HPDE6-E6E7 (cell line): ENCODE measurements around the gene SLC30A3.

Source experiments
- DNase-seq: peaks from one replicate; pipeline ENCODE4 v3.0.0; 2011; ENCODE audit warnings: missing footprints; ENCODE audit errors: extremely low spot score

SLC30A3 gene

DNA sequence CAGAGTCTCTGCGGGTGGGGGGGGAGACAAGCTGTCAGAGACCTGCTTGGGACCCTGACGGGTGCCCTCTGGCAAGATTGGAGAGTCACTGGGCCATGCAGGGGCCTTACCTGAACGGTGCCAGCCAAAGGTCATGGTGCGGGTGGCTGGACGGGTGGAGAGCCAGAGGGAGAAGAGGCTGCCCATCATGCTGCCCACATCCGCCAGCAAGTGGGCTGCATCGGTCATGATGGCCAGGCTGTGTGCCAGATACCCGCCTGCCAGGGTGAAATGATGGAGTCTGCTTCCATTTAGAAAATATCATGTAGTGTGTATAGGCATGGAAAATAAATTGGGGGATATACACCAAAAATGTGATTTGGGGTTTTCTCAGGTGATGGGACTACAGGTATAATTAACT lies 4.8 kb downstream of the SLC30A3 start:
- no peak for DNase-seq

DNA sequence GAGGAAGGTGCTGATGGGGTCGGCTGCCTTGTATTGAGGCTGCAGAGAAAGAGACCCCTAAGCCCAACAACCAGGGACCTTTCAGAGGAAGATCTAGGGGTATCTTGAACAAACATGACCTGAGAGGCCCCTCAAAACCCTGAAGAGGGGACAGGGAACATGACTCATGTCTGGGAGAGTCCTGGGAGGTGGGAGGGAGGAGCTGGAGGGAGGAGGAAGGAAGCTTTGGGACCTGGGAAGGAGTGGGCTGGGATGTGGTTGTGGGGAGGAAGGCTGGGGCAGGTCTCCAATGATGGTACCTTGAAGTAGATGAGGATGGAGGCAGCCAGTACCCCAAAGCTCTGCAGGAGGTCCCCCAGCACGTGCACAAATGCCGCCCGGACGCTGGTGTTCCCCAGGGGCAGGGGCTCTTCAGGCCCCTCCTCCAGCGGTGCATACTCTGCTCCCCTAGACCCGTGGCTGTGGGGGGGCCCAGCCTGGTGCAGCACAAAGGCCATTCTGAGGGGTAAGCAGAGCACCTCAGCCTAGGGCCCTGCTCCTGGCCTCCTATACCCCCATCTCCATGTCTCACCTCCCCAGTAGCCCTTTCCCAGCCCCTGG lies 5.9 kb downstream of the SLC30A3 start:
- no peak for DNase-seq

DNA sequence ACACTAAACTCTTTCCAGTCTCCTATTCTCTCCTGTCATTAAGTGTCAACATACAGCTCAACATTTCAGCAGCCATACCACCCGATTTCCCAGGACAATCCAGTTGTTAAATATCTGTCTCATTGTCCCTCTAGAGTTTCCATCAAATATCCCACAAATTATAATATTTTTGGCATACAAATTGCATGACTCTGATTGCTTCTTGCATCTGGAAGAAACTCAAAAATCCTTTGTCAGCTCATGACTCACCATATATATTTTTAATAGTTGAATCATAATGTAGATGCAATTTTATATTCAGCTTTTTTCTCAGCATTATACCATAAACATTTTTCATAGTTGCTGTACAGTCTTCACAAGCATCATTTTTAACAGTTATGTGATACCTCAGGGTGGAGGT lies 7.2 kb downstream of the SLC30A3 start:
- no peak for DNase-seq

DNA sequence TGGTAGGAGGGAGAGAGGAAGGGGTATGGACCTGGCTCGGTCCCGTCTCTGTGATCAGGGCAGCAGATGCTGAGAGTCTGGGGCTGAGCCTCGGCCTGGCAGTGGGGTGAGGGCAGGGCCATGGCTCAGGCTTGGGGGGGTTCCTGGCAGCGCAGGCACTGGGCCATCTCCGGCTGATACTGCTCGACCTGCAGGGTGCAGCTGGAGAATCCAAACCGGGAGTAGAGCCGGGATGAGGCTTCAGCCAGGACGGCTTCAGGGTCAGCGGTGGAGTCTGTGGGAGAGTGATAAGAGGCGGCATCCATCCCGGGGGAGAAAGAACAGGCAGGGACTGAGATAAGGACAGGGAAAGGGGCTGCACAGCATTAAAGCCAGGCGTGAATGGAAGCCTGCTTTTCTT lies 7.7 kb downstream of the SLC30A3 start:
- no peak for DNase-seq

DNA sequence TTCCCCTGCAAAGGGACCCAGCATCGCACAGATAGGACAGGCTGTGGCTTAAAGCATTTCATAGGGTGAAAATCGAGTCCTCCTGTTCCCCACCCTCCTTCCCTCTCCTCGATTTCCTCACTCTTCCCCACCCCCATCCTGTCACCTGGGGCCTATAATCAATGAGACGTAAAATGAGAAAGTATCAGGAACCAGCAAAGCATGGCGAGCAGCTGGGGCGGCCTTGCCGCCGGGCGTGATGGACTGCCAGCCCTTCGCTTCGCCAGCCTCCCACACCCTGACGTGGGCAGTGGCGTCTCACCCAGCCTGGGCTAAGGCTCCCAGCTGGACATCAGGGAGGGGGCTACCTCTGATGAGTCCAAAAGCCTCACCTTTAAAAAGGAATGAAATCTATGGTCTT lies 11.1 kb downstream of the SLC30A3 start:
- DNase-seq = no peak

DNA sequence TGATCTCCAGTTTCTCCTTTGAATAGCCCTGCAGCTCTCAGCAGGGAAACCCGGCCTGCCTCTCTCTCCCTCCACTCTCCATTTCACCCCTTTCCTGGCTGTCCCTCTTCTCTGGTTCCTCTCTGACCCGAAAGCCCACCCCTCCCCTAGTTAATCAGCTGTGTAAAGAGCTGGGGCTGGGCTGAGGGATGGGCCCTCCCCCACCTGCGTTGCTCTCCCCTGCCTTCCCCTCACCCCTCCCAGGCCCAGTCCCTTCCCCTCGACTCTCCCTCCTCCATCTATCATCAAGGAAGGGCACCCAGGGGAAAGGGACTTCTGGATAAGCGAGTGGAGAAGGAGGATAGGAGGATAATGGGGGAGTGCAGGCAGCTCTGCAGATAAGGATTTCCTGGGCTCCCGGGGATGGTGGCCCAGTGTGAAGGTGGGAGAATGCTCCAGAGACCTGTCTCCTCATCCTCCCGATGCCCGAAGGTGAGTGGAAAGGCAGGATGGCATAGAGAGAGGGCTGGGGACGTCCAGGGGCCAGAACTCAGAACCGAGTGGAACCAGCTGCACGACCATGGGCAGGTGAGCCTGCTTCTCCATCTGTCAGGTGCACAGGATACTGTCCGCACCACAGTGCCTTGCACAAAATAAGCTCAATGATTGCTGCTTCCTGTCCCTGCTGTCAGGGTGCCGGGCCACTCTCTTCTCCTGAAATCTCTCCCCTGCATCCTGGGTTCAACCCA lies 12.0 kb downstream of the SLC30A3 start:
- no peak for DNase-seq

DNA sequence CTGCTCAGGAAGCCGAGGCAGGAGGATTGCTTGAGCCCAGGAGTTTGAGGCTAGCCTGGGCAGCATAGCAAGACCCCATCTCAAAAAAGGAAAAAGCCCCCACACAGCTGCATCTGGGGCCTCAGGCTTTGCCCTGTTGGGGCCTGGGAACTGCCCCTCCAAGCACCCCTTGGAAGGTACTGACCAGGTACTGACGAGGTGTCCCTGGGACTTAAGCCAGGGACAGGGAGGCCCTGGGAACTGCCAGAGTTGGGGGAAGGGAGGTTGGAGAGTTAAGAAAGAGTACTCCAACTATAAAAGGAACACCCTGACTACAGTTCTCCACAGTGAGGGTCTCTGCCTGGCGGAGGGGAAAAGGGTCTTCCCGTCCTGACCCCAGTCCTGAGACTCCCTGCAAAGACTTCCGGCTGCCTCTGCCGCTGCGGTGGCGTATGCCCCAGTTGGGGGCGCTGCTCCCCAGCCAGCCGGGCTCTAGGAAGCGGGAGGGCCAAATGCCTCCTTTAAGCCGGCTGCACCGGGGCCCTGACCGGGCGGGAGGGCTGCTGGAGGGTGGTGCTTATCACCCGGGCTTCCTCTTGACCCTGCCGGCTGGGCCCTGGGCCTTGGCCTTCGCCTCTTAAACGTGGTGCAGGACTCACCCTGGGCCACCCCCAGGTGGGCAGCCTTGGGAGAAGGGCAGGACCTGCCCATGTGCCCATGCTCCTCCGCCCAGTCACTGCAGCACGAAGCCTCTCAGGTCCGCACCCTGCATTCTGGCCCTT lies 12.8 kb downstream of the SLC30A3 start:
- DNase-seq = peak; percentile 28

DNA sequence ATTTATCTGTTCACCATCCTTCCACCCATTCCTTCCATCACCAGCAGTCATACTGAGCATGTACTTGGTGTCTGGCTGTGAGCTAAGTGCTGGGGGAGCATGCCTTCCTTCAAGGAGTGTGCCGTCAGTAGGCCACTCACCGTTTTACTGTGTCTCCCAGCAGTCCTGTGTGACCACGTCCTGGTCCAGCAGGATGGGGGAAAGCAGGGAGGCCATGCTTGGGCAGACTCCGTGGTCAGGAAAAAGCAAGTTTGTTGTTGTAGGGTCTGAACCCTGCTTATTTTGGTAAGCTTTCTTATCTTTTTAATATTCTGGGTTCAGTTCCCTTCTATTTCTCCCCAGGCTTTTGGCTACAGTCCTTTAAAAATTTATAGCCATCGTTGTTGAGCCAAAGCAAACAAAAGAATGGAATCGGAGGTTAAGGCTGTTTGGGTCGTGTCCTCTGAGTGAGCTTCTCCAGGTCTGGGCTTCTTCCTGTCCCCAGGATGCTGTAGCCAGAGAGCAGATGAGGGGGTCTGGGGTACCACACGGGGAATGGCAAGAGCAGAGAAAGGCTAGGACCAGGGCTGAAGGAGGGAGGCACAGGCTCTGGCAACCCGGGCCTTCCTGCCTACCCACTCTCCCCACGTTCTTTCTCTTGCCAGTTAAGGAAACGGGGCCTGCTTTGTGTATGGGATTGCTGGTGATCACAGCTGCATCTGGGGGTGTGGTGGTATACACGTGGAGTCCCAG lies 13.5 kb downstream of the SLC30A3 start:
- no peak for DNase-seq

DNA sequence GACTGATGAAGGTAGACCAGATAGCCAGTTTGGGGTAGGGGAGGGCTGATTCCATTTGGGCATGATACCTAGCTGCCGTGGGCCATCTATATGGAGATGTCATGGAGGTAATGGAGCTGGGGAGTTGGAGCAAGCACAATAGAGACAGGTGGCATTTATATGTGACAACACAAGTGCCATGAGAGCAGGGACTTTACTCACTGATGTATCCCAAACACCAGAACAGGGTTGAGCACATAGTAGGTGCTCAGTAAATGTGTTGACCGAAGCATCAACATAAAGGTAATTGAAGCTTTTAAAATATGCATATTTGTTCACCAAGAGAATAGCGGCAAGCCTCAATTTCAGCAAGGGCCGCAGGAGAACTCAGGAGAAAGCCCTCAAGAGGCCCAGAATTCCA lies 15.0 kb downstream of the SLC30A3 start:
- DNase-seq = no peak

DNA sequence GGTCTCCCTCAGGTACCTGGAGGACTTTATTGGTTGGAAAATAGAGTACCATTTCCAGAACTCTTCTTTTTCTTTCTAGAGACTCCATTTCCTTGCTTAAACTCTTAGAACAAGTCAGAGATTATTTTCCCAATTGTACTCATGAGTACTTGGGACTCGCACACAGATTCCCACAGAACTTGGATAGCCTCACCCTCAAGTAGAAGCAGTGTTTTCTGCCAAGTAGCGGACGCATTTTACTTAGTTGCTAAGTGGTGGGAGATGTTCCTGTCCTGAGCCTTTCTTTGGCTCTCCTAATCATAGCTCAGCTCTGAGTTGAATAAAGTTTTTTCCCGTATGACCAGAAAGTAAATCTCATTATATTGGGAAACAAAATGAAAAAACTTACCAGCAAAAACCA lies 17.2 kb downstream of the SLC30A3 start:
- DNase-seq = no peak

DNA sequence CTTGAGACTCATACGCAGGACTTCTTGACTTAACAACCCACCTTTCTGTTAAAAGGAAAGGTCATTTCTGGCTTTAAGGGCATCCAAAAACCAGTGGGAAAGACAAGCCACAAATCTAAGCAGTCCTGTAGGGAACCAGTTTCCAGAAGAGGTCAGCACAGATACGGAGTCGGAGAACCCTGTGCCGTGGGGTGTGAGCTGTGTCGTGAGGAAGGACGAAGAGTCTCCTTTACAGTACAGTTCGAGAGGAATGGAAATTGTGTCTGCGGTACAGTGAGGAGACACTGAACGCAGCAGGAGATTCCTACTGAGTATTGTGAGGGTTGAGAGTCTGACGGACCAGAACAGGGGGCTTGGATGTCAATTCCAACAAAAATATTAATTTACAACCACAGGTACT lies 17.7 kb downstream of the SLC30A3 start:
- DNase-seq = no peak

DNA sequence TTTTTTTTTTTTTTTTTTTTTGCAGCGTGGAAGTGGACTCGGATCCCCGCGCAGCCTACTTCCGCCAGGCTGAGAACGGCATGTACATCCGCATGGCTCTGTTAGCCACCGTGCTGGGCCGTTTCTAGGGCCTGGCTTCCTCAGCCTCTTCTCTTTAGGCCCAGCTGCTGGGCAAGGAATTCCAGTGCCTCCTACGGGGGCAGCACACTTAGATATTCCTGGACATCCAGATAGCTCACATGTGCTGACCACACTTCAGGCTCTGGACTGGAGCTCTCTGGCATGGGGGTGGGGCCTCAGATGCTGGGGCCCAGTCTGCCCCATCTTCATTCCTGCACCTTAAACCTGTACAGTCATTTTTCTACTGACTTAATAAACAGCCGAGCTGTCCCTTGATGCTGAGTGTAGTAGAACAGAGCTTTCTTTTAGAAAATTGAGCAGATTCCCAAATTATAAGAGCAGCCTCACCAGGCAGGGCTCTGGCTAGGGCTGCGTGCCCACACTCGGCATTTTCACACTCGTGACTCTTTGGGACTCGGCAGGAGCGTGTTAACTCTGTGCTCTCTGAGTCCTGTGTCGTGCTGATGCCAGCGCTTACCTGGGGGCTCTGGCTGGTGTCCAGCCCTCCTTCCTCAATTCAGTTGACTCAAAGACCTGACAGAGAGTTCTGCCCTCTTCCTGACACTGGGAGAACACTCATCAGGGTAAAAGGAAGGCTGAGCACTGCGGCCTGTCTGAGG lies 19.3 kb downstream of the SLC30A3 start:
- no peak for DNase-seq

DNA sequence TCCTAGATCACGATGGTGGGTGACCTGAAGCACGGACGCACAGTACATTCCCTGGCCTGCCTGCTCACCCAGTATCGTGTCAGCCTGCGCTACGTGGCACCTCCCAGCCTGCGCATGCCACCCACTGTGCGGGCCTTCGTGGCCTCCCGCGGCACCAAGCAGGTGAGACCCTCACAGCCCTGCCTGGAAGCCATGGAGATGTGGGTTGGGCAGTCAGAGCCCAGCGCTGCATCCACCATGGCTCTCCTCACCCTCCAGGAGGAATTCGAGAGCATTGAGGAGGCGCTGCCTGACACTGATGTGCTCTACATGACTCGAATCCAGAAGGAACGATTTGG lies 20.3 kb downstream of the SLC30A3 start:
- no peak for DNase-seq

DNA sequence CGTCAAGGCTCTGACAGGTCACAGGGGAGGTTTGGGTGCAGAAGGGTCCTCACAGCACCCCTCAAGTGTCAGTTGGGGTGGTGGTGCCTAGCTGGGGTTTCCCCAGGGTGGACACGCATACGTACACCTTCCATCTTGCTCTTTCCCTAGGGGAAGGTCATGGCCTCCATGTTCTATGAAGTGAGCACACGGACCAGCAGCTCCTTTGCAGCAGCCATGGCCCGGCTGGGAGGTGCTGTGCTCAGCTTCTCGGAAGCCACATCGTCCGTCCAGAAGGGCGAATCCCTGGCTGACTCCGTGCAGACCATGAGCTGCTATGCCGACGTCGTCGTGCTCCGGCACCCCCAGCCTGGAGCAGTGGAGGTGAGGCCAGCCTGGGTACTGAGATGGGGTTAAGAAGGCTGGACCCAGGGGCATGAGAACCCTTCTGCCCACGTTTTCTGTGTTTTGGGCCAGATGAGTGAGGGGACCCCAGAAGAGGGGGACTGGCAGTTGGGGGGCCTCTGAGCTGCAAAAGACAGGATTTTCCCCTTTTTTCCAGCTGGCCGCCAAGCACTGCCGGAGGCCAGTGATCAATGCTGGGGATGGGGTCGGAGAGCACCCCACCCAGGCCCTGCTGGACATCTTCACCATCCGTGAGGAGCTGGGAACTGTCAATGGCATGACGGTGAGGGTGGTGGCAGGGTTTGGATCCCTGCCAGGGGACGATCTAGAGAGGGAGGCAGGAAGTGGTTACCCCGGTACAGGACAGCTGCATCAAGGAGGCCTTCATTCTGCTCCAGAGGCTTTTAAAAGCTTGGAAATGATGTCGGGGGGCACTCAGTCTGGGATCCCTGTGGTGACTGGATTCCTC lies 20.9 kb downstream of the SLC30A3 start:
- DNase-seq = no peak

DNA sequence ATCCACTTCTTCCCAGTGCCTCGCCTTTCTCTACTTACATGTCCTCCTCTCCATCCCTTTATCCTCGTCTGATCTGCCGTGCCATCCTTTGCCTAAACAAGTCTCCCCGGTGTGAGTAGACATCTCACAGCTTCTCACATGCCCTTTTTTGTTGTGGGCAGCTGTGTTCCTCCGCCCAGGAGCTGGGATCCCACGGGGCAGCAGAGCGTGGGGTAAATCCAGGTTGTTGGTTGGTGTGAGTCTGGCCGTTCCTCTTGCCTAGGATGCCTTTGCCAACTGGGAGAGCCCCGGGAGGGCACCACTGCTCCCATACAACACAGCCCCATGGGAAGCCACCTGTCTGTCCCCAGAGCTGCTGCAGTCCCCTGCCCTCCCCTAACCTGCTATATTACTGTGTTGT lies 22.4 kb downstream of the SLC30A3 start:
- no peak for DNase-seq

DNA sequence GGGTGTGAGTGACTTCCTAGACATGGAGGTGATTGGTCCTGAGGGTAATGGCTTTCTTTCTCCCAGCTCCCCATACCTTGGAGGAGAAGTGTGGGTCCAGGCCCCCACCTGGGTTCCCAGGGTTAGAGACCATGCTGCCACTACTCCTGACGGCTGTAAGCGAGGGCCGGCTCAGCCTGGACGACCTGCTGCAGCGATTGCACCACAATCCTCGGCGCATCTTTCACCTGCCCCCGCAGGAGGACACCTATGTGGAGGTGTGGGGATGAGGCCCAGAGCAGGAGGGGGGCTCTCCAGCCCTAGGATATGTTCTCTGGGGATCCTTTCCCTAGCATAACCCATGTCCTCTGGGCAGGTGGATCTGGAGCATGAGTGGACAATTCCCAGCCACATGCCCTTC lies 23.9 kb downstream of the SLC30A3 start:
- no peak for DNase-seq

DNA sequence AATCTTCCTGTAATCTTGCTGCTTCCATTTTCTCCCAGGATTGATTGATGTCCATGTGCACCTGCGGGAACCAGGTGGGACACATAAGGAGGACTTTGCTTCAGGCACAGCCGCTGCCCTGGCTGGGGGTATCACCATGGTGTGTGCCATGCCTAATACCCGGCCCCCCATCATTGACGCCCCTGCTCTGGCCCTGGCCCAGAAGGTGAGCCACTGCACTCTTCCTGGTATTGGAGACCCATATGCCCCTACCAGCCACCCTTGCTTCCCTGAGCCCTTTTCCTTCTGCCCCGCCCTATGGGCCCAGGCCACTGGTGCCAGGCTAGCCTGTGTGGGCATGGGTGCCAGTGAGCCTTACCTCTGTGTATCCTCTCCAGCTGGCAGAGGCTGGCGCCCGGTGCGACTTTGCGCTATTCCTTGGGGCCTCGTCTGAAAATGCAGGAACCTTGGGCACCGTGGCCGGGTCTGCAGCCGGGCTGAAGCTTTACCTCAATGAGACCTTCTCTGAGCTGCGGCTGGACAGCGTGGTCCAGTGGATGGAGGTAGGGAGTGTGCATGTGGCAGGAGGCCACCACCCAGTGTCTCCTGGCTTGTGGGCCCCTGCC lies 25.4 kb downstream of the SLC30A3 start:
- DNase-seq = no peak

DNA sequence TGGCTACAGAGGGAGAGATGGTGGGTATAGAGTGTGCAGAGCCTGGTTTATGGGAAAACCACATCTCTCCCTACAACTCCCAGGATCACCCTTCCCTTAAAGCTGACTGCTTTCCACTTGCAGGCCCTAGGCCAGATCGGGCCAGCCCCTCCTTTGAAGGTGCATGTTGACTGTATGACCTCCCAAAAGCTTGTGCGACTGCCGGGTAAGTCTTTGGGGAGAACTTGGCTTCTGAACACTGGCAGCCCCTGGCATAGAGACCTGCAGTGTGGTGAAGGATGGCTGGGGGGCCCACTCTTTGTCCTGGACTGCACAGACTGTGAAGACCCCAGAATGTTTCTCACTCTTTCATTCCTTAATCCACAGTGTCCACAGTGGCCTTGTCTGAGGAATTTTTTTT lies 26.2 kb downstream of the SLC30A3 start:
- no peak for DNase-seq

DNA sequence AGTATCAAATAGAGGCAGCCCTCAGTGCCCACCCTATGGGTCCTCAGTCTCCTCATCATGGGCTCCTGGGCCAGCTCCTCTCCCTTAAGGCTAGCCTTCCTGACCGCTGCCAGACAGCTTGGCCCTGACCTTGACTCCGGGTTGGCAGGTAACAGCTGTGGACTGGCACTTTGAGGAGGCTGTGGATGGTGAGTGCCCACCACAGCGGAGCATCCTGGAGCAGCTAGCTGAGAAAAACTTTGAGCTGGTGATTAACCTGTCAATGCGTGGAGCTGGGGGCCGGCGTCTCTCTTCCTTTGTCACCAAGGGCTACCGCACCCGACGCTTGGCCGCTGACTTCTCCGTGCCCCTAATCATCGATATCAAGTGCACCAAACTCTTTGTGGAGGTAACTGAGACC lies 26.7 kb downstream of the SLC30A3 start:
- no peak for DNase-seq

DNA sequence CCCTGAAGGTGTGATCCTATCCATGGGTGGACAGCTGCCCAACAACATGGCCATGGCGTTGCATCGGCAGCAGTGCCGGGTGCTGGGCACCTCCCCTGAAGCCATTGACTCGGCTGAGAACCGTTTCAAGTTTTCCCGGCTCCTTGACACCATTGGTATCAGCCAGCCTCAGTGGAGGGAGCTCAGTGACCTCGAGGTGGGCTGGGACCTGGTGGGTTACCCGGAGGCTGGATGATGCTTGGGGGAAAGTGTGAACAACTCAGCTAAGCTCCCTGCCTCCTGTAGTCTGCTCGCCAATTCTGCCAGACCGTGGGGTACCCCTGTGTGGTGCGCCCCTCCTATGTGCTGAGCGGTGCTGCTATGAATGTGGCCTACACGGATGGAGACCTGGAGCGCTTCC lies 29.5 kb downstream of the SLC30A3 start:
- DNase-seq = no peak

DNA sequence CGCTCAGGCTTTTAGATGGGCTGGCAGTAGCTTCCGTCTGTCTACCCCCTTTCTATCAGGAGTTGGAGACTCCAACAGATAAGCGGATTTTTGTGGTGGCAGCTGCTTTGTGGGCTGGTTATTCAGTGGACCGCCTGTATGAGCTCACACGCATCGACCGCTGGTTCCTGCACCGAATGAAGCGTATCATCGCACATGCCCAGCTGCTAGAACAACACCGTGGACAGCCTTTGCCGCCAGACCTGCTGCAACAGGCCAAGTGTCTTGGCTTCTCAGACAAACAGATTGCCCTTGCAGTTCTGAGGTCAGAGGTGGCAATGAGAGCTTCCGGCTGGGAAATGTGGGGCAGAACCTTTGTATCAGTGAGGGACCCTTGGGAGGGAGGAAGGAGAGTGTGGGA lies 30.9 kb downstream of the SLC30A3 start:
- no peak for DNase-seq
